ENCODE results near the gene SMYD2.
"Not testable (repeated sequence)": the region's sequence is repeated elsewhere in the genome, so short reads cannot be mapped to it uniquely, and the experiment has no call there.

SMYD2 gene

GRCh38 chr1:214271174-214271858, 9.6 kb upstream of the SMYD2 start:
- DNase-seq (ENCODE audit: low read depth in 2 of 2) = no peak

- DNase-seq (ENCODE audit: low read depth in 2 of 2) = no peak
These were observed 8.8 kb upstream of the SMYD2 start for GRCh38 chr1:214271995-214272731.

- no peak for DNase-seq (ENCODE audit: low read depth in 2 of 2)
These were observed 7.9 kb upstream of the SMYD2 start for GRCh38 chr1:214272964-214273533.

GRCh38 chr1:214275700-214276099, 5.3 kb upstream of the SMYD2 start:
- not testable (repeated sequence) for DNase-seq (ENCODE audit: low read depth in 2 of 2)

GRCh38 chr1:214276786-214277185, 4.2 kb upstream of the SMYD2 start:
- no peak for DNase-seq (ENCODE audit: low read depth in 2 of 2)

- no peak for DNase-seq (ENCODE audit: low read depth in 2 of 2)
These were observed 3.0 kb upstream of the SMYD2 start for GRCh38 chr1:214277704-214278635.

GRCh38 chr1:214280386-214281020, 456 bp upstream of the SMYD2 start:
- DNase-seq (ENCODE audit: low read depth in 2 of 2) = no peak

- no peak for DNase-seq (ENCODE audit: low read depth in 2 of 2)
These were observed 1.0 kb downstream of the SMYD2 start for GRCh38 chr1:214281720-214282629.

- no peak for DNase-seq (ENCODE audit: low read depth in 2 of 2)
These were observed 1.8 kb downstream of the SMYD2 start for GRCh38 chr1:214282630-214283242.

- DNase-seq (ENCODE audit: low read depth in 2 of 2) = no peak
These were observed 4.9 kb downstream of the SMYD2 start for GRCh38 chr1:214285610-214286440.

- no peak for DNase-seq (ENCODE audit: low read depth in 2 of 2)
These were observed 6.9 kb downstream of the SMYD2 start for GRCh38 chr1:214287884-214288283.

- no peak for DNase-seq (ENCODE audit: low read depth in 2 of 2)
These were observed 8.8 kb downstream of the SMYD2 start for GRCh38 chr1:214289574-214290272.

GRCh38 chr1:214290424-214291037, 9.6 kb downstream of the SMYD2 start:
- no peak for DNase-seq (ENCODE audit: low read depth in 2 of 2)

GRCh38 chr1:214292322-214292721, 11.4 kb downstream of the SMYD2 start:
- DNase-seq (ENCODE audit: low read depth in 2 of 2) = no peak

- DNase-seq (ENCODE audit: low read depth in 2 of 2) = no peak
These were observed 15.0 kb downstream of the SMYD2 start for GRCh38 chr1:214295934-214296333.

- DNase-seq (ENCODE audit: low read depth in 2 of 2) = no peak
These were observed 16.1 kb downstream of the SMYD2 start for GRCh38 chr1:214296860-214297745.
